ENCODE results near the gene ITPRIPL1. TPM values are rescaled to one million over a fixed set of nuclear protein-coding genes. Genes with fewer than 3 reads are reported as not detected.

ITPRIPL1 gene
- polyA plus RNA-seq, 1 of the 3 experiments (the other 2 are of a cell fraction): 5.0 TPM

DNA sequence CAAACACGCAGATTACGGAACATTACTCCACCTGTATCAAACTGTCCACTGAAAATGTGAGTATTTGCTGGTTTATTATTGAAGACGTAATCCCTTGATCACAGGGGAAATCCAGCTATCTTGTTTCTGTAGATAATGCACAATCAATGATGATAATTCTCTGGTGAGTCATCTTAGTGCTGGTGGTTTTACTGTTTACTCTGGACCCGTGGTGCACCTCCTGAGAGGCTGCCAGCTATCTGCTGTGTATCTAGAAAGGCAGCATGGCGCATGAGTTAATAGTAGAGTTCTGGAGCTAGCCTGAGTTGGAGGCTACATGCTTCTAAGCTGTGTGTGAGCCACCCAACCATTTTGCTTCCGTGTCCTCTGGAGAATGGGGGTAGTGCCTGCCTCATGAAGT is 17.0 kb downstream of the ITPRIPL1 start (continued):
- TF ChIP-seq YY1 (IDR thresholded peaks at IDR 0.05; ENCODE audit: low read depth) (no peak), RFX5 (IDR thresholded peaks at IDR 0.05; ENCODE audit: low read length) (no peak), ELF1 (IDR thresholded peaks at IDR 0.05) (no peak), CHD2 (IDR thresholded peaks at IDR 0.05; ENCODE audit: low read length, partially characterized antibody) (no peak), FOSL2 (IDR thresholded peaks at IDR 0.05; ENCODE audit: borderline replicate concordance, low read depth) (peak; percentile 84; the same call in 1 of the 2 replicates), GATA2 (CRISPR knock-in tag; IDR thresholded peaks at IDR 0.05) (no peak), RAD21 (IDR thresholded peaks at IDR 0.05; ENCODE audit: low read length) (no peak), RCOR1 (IDR thresholded peaks at IDR 0.05; ENCODE audit: low read length) (no peak), GABPA (IDR thresholded peaks at IDR 0.05; ENCODE audit: low read depth) (no peak)
- TF ChIP-seq, protein P1, sequence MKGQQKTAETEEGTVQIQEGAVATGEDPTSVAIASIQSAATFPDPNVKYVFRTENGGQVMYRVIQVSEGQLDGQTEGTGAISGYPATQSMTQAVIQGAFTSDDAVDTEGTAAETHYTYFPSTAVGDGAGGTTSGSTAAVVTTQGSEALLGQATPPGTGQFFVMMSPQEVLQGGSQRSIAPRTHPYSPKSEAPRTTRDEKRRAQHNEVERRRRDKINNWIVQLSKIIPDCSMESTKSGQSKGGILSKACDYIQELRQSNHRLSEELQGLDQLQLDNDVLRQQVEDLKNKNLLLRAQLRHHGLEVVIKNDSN (IDR thresholded peaks at IDR 0.05; ENCODE audit: borderline replicate concordance, low read depth): no peak

- POLR2A ChIA-PET: no interaction called here
- 95% methylated on average over 5 of the region's 5 CpGs for WGBS (ENCODE audit: low lambda C conversion rate)
- H3K36me3 ChIP-seq (replicated peaks in 1 of 2; ENCODE audit: control insufficient read depth in 1 of 2, insufficient read depth in 2 of 2, low read length in 1 of 2): peaks cover 13 to 21% of the 10 kb centered on the region in 2 experiments
Observed at GRCh38 chr2:96344011-96344410, 18.9 kb downstream of the ITPRIPL1 start.

More at GRCh38 chr2:96344011-96344410, 18.9 kb downstream of the ITPRIPL1 start:
- peaks cover 6% of the 10 kb centered on the region; the same call in 1 of the 2 replicates for H4K20me1 ChIP-seq (ENCODE audit: insufficient read depth)
- no peaks in the 10 kb centered on the region for H3K9me3 ChIP-seq
- no peak overlapping the region for H3K4me3 ChIP-seq (ENCODE audit: low read depth in 2 of 2, low read length in 1 of 2)
- H3F3A ChIP-seq (replicated peaks; ENCODE audit: insufficient read depth): peaks cover 16% of the 10 kb centered on the region
- no peaks in the 10 kb centered on the region for H3K27me3 ChIP-seq (ENCODE audit: insufficient read depth)
- no peak for TF ChIP-seq RXRA (IDR thresholded peaks at IDR 0.05; ENCODE audit: borderline replicate concordance, low read depth)
- TF ChIP-seq ELF1 (IDR thresholded peaks at IDR 0.05): no peak
- TF ChIP-seq PBX3 (IDR thresholded peaks at IDR 0.05): no peak
- TF ChIP-seq, protein P2, sequence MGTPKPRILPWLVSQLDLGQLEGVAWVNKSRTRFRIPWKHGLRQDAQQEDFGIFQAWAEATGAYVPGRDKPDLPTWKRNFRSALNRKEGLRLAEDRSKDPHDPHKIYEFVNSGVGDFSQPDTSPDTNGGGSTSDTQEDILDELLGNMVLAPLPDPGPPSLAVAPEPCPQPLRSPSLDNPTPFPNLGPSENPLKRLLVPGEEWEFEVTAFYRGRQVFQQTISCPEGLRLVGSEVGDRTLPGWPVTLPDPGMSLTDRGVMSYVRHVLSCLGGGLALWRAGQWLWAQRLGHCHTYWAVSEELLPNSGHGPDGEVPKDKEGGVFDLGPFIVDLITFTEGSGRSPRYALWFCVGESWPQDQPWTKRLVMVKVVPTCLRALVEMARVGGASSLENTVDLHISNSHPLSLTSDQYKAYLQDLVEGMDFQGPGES (IDR thresholded peaks at IDR 0.05; ENCODE audit: low read depth, low read length): no peak
- no peak for TF ChIP-seq TAF1 (IDR thresholded peaks at IDR 0.05; ENCODE audit: borderline replicate concordance, low read depth, low read length)
- no peak for TF ChIP-seq JUND (IDR thresholded peaks at IDR 0.05)
- no peak for TF ChIP-seq TCF12 (IDR thresholded peaks at IDR 0.05)
- TF ChIP-seq POLR2AphosphoS5 (IDR thresholded peaks at IDR 0.05; ENCODE audit: low read depth, low read length): no peak
- no peak for TF ChIP-seq EP300 (IDR thresholded peaks at IDR 0.05; ENCODE audit: borderline replicate concordance in 1 of 2, low read depth in 1 of 2, low read length in 1 of 2)
- H3K9ac ChIP-seq: no peak overlapping the region
- CTCF ChIA-PET: no interaction called here
- no peak overlapping the region for H3K4me2 ChIP-seq
- H3K9me2 ChIP-seq: no peaks in the 10 kb centered on the region
- no peak overlapping the region for H3K27ac ChIP-seq (ENCODE audit: low read depth in 2 of 2, low read length in 1 of 2)
- peaks cover 49% of the 10 kb centered on the region for H3K79me2 ChIP-seq (ENCODE audit: insufficient read depth)
- DNase-seq: no peak
- H2AFZ ChIP-seq (ENCODE audit: low read depth): no peak overlapping the region
- H3K4me1 ChIP-seq (ENCODE audit: control insufficient read depth in 1 of 2, insufficient read depth in 2 of 2, low read depth in 1 of 2, low read length in 1 of 2): peaks cover 0 to 13% of the 10 kb centered on the region in 2 experiments; a peak in 1 of 4 replicates
